HUES48 (cell line): Measurements from ENCODE around the gene CWC15.
"Not testable (repeated sequence)": the region's sequence is repeated elsewhere in the genome, so short reads cannot be mapped to it uniquely, and the experiment has no call there.

Experiments used
- H3K27ac ChIP-seq: one replicate; pipeline ENCODE4 v1.7.0; 2013; ENCODE audit warnings: low read depth, low read length, inconsistent platforms
- H3K27me3 ChIP-seq: 2 replicates; pipeline ENCODE4 v1.6.1; 2013; ENCODE audit warnings: mild to moderate bottlenecking, low read length; ENCODE audit not compliant: control insufficient read depth, insufficient read depth
- H3K36me3 ChIP-seq: 2 replicates; pipeline ENCODE4 v1.6.1; 2013; ENCODE audit warnings: low read length; ENCODE audit not compliant: control insufficient read depth, insufficient read depth
- H3K4me1 ChIP-seq: 2 replicates; pipeline ENCODE4 v1.6.1; 2013; ENCODE audit warnings: mild to moderate bottlenecking, low read length; ENCODE audit not compliant: control insufficient read depth, insufficient read depth
- H3K4me3 ChIP-seq: 2 replicates; pipeline ENCODE4 v1.5.1; 2013; ENCODE audit warnings: mild to moderate bottlenecking, low read depth, low read length
- H3K9ac ChIP-seq: 2 replicates; pipeline ENCODE4 v1.6.1; 2013; ENCODE audit warnings: mild to moderate bottlenecking, low read depth, low read length, moderate library complexity
- H3K9me3 ChIP-seq: 2 replicates; pipeline ENCODE4 v1.6.1; 2013; ENCODE audit warnings: low read length; ENCODE audit not compliant: control insufficient read depth, insufficient read depth

CWC15 gene

DNA sequence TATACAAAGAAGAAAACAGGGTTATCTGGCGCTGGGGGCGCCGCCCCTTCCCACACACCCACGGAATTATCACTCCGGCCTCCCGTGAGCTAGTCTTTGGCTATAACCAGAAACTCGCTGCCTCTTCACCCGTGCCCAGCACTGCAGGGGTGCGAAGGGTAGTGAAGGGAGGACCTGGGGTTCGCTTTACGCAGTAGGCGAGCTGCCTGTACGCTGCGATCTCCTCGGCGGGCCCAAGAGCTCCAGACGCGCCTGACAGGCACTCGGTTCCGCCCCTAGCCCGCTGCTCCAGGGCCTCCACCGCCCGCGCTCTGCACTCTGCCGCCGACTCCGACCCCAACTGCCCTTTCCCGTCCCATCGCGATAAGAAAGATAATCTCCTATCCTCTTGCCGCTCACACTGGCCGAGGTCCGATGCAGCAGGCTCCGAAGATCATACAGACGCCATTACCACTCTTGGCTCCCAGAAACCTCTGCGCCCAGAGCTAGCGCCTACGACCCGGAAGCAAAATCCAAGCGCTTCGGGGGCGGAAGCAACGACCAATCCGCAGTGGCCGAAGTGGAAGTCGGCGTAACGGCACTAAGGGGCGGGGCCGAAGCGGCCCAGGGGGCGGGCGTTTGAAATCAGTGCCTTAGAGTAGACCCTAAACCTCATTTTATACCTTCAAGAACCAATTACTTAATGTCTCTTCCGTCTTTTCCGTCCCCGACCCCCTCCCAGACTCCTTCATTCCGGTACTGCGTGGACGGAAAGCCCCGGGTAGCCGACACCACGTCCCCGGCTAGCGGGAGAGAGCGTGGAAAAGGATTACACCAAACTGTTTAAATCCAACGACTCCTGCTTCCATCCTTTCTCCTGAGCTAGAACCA lies at the start of gene CWC15, which contains the start of gene KDM4D:
CWC15 (minus strand) TSS at position 458 of the 870 bp plus-strand sequence. CDS start 1,371 bp downstream, outside the sequence.
KDM4D (plus strand) TSS at position 611 of the 870 bp plus-strand sequence. CDS start 23,664 bp downstream, outside the sequence.
- H3K27ac ChIP-seq, result peak within 1 kb of the TSS; percentile 87
- peak within 1 kb of the TSS; percentile 89 for H3K9ac ChIP-seq
- no peaks in the 10 kb centered on the region for H3K9me3 ChIP-seq
- peaks cover 40% of the 10 kb centered on the region for H3K36me3 ChIP-seq
- peaks cover 4% of the 10 kb centered on the region; the same call in 1 of the 2 replicates for H3K4me1 ChIP-seq
- peak within 1 kb of the TSS; percentile 100 for H3K4me3 ChIP-seq
- no peaks in the 10 kb centered on the region for H3K27me3 ChIP-seq

DNA sequence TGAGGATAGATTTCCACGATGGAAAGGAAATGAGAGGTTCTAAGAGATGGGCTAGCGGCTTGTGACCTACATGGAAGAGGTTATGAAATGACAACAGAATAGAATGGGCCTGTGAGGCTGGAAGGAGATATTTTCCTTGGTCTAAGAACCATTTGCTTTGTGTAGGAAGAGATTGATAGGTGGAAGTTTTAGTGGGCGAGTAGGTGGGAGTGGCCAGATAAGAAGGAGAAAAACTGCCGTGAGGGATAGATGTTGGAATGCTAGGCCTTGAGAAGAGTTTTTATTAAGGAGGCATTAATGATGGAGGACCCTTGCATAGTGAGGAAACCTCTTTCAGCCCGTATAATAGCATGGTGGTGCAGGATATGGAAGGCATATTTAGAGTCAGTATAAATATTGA lies 48.1 kb upstream of the CWC15 start:
- H3K27me3 ChIP-seq, H3K9me3 ChIP-seq, H3K9ac ChIP-seq, H3K4me1 ChIP-seq, H3K27ac ChIP-seq, H3K36me3 ChIP-seq, H3K4me3 ChIP-seq: not testable (repeated sequence)

DNA sequence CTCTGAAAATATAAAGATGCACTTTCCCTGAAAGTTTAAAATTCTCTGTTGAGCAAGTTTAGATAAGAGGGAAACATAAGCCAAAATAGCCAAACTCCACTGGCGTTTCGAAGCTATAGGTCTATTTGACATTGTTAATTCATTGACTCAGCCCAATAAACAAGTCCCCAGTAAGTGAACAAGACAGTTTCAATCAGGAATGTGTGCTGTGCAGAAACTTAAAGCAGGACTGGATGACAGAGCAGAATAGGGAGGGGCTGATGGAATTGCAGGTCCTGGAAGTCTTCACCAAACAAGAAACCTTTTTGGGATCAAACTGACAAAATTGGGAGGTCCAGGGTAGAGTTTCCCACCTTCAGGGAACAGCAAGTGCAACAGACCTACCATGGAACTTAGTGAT lies 42.8 kb upstream of the CWC15 start:
- Histone ChIP-seq H3K9me3 (no peaks in the 10 kb centered on the region), H3K36me3 (no peaks in the 10 kb centered on the region), H3K4me1 (no peaks in the 10 kb centered on the region), H3K27me3 (no peaks in the 10 kb centered on the region), H3K4me3 (no peak overlapping the region), H3K27ac (no peak overlapping the region), H3K9ac (no peak overlapping the region)

DNA sequence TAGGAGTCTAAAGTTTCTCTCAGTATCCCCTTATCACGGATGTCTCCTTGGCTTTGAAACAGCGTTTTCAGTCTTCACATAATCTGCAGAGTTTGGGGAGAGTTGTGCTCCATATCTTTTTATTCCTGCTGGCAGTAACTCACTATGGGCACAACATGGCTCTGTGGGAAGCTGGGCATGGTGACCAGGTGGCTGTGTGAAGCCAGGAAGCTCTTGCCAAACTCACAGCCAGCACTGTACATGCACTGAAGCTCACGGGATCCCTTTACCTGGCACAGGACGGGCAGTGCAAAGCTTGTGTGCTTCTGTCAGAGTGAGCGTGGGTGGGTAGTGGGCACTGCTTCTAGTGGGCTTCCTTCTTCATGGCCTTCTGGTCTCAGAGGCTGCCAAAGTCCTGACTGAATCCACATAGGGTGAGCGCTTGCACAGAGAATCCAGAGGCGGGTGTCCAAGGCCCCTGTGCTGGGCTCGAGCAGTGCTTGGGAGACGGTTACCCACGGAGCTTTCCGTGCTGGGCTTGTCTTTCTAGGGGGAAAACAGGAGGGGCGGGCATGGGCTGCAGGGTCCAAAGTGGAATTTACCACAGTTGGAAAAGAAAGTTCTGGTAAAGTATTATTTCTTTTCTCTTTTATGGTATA lies 40.9 kb upstream of the CWC15 start:
- no peaks in the 10 kb centered on the region for H3K36me3 ChIP-seq
- H3K9ac ChIP-seq, result no peak overlapping the region
- no peaks in the 10 kb centered on the region for H3K4me1 ChIP-seq
- no peaks in the 10 kb centered on the region for H3K27me3 ChIP-seq
- no peak overlapping the region for H3K4me3 ChIP-seq
- no peaks in the 10 kb centered on the region for H3K9me3 ChIP-seq
- H3K27ac ChIP-seq, result no peak overlapping the region

DNA sequence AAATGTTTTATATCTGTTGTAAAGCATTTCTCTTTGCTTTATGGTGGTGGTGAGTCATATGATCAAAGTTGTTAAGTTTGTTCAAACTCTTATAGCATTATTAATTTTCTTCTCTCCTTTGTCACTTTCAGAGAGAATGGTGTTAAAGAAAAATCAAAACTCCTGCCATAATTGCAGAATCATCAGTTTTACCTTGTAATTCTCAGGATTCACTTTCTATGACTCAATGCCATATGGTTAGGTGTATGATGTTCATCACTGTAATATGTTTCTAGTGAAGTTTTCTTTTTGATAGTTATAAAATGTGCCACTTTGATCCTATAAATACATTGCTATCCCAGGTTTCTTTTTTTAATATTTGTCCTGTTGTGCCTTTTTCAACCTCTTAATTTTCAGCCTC lies 38.0 kb upstream of the CWC15 start:
- H3K4me1 ChIP-seq, result no peaks in the 10 kb centered on the region
- H3K27ac ChIP-seq, result no peak overlapping the region
- no peak overlapping the region for H3K9ac ChIP-seq
- no peak overlapping the region for H3K4me3 ChIP-seq
- no peaks in the 10 kb centered on the region for H3K9me3 ChIP-seq
- no peaks in the 10 kb centered on the region for H3K36me3 ChIP-seq
- H3K27me3 ChIP-seq, result no peaks in the 10 kb centered on the region

DNA sequence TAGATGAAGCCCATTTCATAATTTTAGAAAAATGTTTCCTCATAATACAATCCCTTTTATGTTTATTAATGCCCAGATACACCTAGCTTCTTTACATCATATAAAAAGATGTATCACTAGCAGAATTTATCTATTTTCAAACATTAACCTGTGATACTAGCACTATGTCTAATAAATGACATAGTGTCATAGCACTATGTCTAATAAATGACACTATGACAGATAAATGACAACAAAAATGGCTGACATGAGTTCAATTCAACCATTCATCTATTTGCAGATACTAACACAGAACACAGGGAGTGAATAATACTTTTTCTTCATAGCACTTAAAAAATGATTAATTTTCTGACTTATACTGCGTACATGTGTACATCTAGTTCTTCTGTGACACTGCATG lies 32.3 kb upstream of the CWC15 start:
- Histone ChIP-seq H3K9ac (no peak overlapping the region), H3K9me3 (no peaks in the 10 kb centered on the region), H3K27me3 (no peaks in the 10 kb centered on the region), H3K36me3 (no peaks in the 10 kb centered on the region), H3K4me3 (no peak overlapping the region), H3K4me1 (no peaks in the 10 kb centered on the region), H3K27ac (no peak overlapping the region)

DNA sequence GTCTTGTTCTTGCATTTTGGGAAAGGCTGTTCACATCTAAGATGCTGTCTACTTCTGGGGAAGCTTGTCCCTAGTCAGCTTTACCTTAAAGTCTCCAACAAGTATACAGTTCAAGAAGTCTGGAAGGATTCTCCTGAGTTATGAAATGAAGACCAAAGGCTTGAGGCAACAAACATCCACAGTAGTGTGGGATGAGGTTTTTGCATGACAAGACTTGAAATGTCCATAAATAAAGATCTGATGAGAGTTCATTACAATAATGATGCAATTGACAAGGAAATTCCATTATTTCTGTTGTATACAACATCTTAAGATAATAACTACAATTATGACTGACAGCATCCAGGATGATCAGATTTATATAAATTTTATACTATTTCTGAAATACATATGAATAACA lies 30.4 kb upstream of the CWC15 start:
- no peak overlapping the region for H3K9ac ChIP-seq
- no peaks in the 10 kb centered on the region for H3K36me3 ChIP-seq
- no peak overlapping the region for H3K27ac ChIP-seq
- H3K9me3 ChIP-seq, result no peaks in the 10 kb centered on the region
- no peaks in the 10 kb centered on the region for H3K27me3 ChIP-seq
- H3K4me1 ChIP-seq, result no peaks in the 10 kb centered on the region
- H3K4me3 ChIP-seq, result no peak overlapping the region

DNA sequence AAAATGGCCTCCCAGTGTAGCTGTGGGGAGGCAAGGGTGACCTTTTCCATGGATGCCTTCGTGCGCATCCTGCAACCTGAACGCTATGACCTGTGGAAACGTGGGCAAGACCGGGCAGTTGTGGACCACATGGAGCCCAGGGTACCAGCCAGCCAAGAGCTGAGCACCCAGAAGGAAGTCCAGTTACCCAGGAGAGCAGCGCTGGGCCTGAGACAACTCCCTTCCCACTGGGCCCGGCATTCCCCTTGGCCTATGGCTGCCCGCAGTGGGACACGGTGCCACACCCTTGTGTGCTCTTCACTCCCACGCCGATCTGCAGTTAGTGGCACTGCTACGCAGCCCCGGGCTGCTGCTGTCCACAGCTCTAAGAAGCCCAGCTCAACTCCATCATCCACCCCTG lies 24.9 kb upstream of the CWC15 start:
- H3K4me1 ChIP-seq, result no peaks in the 10 kb centered on the region
- no peak overlapping the region for H3K9ac ChIP-seq
- no peaks in the 10 kb centered on the region; the same call in 1 of the 2 replicates for H3K27me3 ChIP-seq

DNA sequence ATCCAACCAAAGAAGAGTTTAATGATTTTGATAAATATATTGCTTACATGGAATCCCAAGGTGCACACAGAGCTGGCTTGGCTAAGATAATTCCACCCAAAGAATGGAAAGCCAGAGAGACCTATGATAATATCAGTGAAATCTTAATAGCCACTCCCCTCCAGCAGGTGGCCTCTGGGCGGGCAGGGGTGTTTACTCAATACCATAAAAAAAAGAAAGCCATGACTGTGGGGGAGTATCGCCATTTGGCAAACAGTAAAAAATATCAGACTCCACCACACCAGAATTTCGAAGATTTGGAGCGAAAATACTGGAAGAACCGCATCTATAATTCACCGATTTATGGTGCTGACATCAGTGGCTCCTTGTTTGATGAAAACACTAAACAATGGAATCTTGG lies 24.1 kb upstream of the CWC15 start:
- no peak overlapping the region for H3K27ac ChIP-seq
- no peak overlapping the region for H3K9ac ChIP-seq
- no peaks in the 10 kb centered on the region for H3K9me3 ChIP-seq
- H3K27me3 ChIP-seq, result no peaks in the 10 kb centered on the region; the same call in 1 of the 2 replicates
- no peaks in the 10 kb centered on the region for H3K36me3 ChIP-seq
- peaks cover 2% of the 10 kb centered on the region; the same call in 1 of the 2 replicates for H3K4me1 ChIP-seq
- H3K4me3 ChIP-seq, result no peak overlapping the region

More for the DNA sequence above, 24.9 kb upstream of the CWC15 start:
- Histone ChIP-seq H3K36me3 (no peaks in the 10 kb centered on the region), H3K9me3 (no peaks in the 10 kb centered on the region), H3K27ac (no peak overlapping the region), H3K4me3 (no peak overlapping the region)

DNA sequence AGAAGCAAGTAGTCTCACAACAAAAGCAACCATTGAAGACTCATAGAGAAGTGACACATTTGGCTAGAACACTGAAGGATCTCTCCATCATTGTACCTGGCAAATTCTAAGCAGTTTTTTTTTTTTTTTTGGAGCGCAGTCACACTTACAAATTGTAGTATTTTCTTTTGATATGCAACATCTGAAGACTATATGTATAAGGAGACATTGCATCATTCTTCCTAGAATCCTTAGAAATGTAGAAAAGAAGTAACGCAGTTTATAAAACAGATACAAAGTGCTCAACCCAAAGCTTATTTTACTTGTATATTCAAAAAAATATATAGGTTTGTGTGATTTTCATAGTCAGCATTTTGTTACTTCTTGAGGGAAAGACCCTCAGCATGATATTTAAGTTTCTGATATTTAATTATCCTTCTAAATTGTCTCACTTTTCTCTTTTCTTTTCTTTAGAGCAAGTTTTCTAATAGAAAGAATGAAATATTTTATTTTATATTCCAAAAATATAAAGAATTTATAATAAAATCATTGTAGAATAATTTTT lies 20.1 kb upstream of the CWC15 start:
- Histone ChIP-seq H3K27ac (no peak overlapping the region), H3K36me3 (no peaks in the 10 kb centered on the region)

DNA sequence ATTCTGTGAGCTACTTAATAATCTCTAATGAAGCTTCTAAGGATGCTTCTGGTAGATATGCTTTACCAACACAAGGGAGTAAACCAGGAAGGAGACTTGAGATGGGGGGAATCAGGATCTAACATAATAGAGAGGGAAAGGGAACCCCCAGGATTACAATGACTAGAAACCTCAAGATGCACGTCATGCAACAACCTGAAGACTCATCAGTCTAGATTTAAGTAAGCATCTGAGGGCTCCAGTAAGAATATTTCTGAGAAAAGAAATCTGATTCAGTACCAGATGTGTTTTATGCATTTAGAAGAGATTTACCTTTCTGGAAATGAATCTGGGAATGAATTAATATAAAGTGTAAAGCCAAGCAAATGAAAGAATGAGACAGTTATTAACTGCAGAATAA lies 15.4 kb upstream of the CWC15 start:
- no peak overlapping the region for H3K27ac ChIP-seq

More for the DNA sequence above, 20.1 kb upstream of the CWC15 start:
- no peaks in the 10 kb centered on the region for H3K9me3 ChIP-seq
- peaks cover 6% of the 10 kb centered on the region; the same call in 1 of the 2 replicates for H3K27me3 ChIP-seq
- H3K4me3 ChIP-seq, result no peak overlapping the region
- H3K9ac ChIP-seq, result no peak overlapping the region
- H3K4me1 ChIP-seq, result peaks cover 2% of the 10 kb centered on the region; the same call in 1 of the 2 replicates

More for the DNA sequence above, 15.4 kb upstream of the CWC15 start:
- Histone ChIP-seq H3K4me1 (peaks cover 2% of the 10 kb centered on the region; the same call in 1 of the 2 replicates), H3K9me3 (no peaks in the 10 kb centered on the region; the same call in 1 of the 2 replicates), H3K27me3 (0 out of 2 replicates have a peak, but pooled peaks cover 6% of the 10 kb centered on the region), H3K9ac (no peak overlapping the region), H3K36me3 (no peaks in the 10 kb centered on the region), H3K4me3 (no peak overlapping the region)
